Keratinocyte (primary cell): Measurements from ENCODE around the gene ARRDC4.

Experiments
- CTCF ChIP-seq, 3 experiments: IDR thresholded peaks in 1 of 3; conservative IDR thresholded peaks in 1 of 3; optimal IDR thresholded peaks in 1 of 3; 2 replicates in 2 of 3; 3 replicates in 1 of 3; pipeline versions ENCODE3 to v1.5.1; 2011; ENCODE audit warnings: low read length in 3 of 3, mild to moderate bottlenecking in 3 of 3, moderate library complexity in 2 of 3, control low read depth in 1 of 3, inconsistent platforms in 1 of 3; ENCODE audit not compliant: insufficient read depth in 2 of 3; ENCODE audit errors: extremely low read depth in 1 of 3
- EZH2 ChIP-seq: IDR thresholded peaks from one replicate; pipeline ENCODE4 v1.6.1; 2012; ENCODE audit warnings: inconsistent platforms, mild to moderate bottlenecking, low read length, moderate library complexity

GRCh38 chr15:98009169-98009568 is 48.7 kb downstream of the ARRDC4 start:
- TF ChIP-seq CTCF (optimal IDR thresholded peaks at IDR 0.05 in 1 of 3, IDR thresholded peaks at IDR 0.05 in 1 of 3, conservative IDR thresholded peaks at IDR 0.05 in 1 of 3; ENCODE audit: extremely low read depth in 1 of 3, insufficient read depth in 2 of 3, low read length in 3 of 3) (no peak), EZH2 (no peak)
